KMS-11 (cell line): Measurements from ENCODE around the gene ARRDC1.

Experiments used
- H2AFZ ChIP-seq: fragments of 200-600 bp; sonication (generic); 2 replicates; pipeline ENCODE4 v1.6.1; 2016; ENCODE audit warnings: antibody characterized with exemption, mixed run types, low read depth
- H3K27ac ChIP-seq: fragments of 200-600 bp; sonication (generic); 2 replicates; pipeline ENCODE4 v1.6.1; 2016; ENCODE audit warnings: mild to moderate bottlenecking, mixed run types
- H3K27me3 ChIP-seq: fragments of 200-600 bp; sonication (generic); 2 replicates; pipeline ENCODE4 v1.6.1; 2017; ENCODE audit warnings: mild to moderate bottlenecking, low read depth, mixed run types, moderate library complexity; ENCODE audit not compliant: insufficient read depth
- H3K36me3 ChIP-seq: fragments of 200-600 bp; sonication (generic); 2 replicates; pipeline ENCODE4 v1.6.1; 2017; ENCODE audit warnings: mild to moderate bottlenecking, mixed run types; ENCODE audit not compliant: insufficient read depth
- H3K4me1 ChIP-seq: fragments of 200-600 bp; sonication (generic); 2 replicates; pipeline ENCODE4 v1.6.1; 2016; ENCODE audit warnings: mild to moderate bottlenecking, low read depth, mixed run types; ENCODE audit not compliant: poor library complexity, severe bottlenecking
- H3K4me2 ChIP-seq: fragments of 200-600 bp; sonication (generic); 2 replicates; pipeline ENCODE4 v1.7.0; 2016; ENCODE audit warnings: mild to moderate bottlenecking, mixed run types
- H3K4me3 ChIP-seq: fragments of 200-600 bp; sonication (generic); IDR thresholded peaks from 2 replicates; pipeline ENCODE4 v1.6.1; 2017; ENCODE audit warnings: low read depth, low read length, mixed read lengths; ENCODE audit not compliant: insufficient read depth
- H3K79me2 ChIP-seq: fragments of 200-600 bp; sonication (generic); 2 replicates; pipeline ENCODE4 v1.6.1; 2016; ENCODE audit warnings: low read depth, mixed run types; ENCODE audit not compliant: insufficient read depth
- H3K9ac ChIP-seq: fragments of 200-600 bp; sonication (generic); 2 replicates; pipeline ENCODE4 v1.6.1; 2016; ENCODE audit warnings: mild to moderate bottlenecking, mixed run types
- H4K20me1 ChIP-seq: fragments of 200-600 bp; sonication (generic); 2 replicates; pipeline ENCODE4 v1.6.1; 2016; ENCODE audit warnings: mild to moderate bottlenecking, mixed run types; ENCODE audit not compliant: insufficient read depth
- CTCF ChIP-seq: fragments of 200-600 bp; sonication (generic); conservative IDR thresholded peaks from 2 replicates; pipeline ENCODE4 v1.6.1; 2017; ENCODE audit warnings: low read depth, mild to moderate bottlenecking, antibody characterized with exemption, low read length, moderate library complexity, mixed read lengths

ARRDC1 gene

GRCh38 chr9:137650779-137651178 is 45.3 kb downstream of the ARRDC1 start:
- Histone ChIP-seq H3K9ac (no peak overlapping the region), H2AFZ (no peak overlapping the region), H3K4me2 (no peak overlapping the region), H3K27me3 (no peaks in the 10 kb centered on the region), H3K79me2 (peaks cover 33% of the 10 kb centered on the region; the same call in 1 of the 2 replicates), H3K4me3 (no peak overlapping the region), H3K36me3 (no peaks in the 10 kb centered on the region), H3K4me1 (no peaks in the 10 kb centered on the region), H4K20me1 (no peaks in the 10 kb centered on the region), H3K27ac (no peak overlapping the region)
- TF ChIP-seq CTCF: no peak

GRCh38 chr9:137656416-137656815 is 50.9 kb downstream of the ARRDC1 start:
- no peak for TF ChIP-seq CTCF
- Histone ChIP-seq H3K4me2 (no peak overlapping the region), H3K9ac (no peak overlapping the region), H3K36me3 (no peaks in the 10 kb centered on the region), H4K20me1 (no peaks in the 10 kb centered on the region), H2AFZ (no peak overlapping the region), H3K4me3 (no peak overlapping the region), H3K27ac (no peak overlapping the region), H3K4me1 (no peaks in the 10 kb centered on the region), H3K79me2 (peaks cover 9% of the 10 kb centered on the region; the same call in 1 of the 2 replicates), H3K27me3 (no peaks in the 10 kb centered on the region)

DNA sequence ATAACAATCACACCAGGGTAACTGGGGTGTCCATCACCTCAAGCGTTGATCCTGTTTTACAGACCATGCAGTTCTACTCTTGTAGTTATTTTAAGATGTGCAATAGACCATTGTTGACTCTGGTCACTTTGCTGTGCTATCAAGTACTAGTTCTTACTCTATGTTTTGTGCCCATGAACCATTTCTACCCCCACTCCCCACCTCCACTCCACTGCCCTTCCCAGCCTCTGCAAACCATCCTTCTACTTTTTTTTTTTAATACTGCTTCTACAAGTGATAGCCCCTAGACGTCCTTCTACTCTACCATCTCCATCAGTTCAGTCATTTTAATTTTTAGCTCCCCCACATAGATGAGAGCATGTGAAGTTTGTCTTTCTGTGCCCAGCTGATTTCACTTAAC is 52.1 kb downstream of the ARRDC1 start:
- Histone ChIP-seq H3K79me2 (peaks cover 4% of the 10 kb centered on the region; the same call in 1 of the 2 replicates), H3K4me2 (no peak overlapping the region), H3K27me3 (no peaks in the 10 kb centered on the region), H3K9ac (no peak overlapping the region), H2AFZ (no peak overlapping the region), H3K36me3 (no peaks in the 10 kb centered on the region), H4K20me1 (no peaks in the 10 kb centered on the region), H3K4me1 (no peaks in the 10 kb centered on the region), H3K27ac (no peak overlapping the region), H3K4me3 (no peak overlapping the region)
- no peak for TF ChIP-seq CTCF

DNA sequence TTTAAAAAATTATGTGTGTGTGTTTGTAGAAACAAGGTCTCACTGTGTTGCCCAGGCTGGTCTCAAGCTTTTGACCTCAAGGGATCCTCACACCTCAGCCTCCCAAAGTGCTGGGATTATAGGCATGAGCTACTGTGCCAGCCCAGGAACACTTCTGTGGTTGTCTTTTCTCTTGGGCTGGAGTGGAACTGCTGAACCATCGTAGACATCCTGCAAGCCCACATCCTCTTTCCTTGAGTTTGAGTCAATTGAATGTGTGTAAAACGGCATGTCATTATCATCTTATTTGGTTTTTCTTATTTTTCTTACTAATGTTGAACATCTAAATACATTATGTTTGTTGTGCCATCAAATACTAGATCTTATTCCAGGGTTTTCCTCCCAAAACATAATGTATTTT is 53.3 kb downstream of the ARRDC1 start:
- Histone ChIP-seq H3K4me3 (no peak overlapping the region), H3K27me3 (no peaks in the 10 kb centered on the region), H3K27ac (no peak overlapping the region), H3K36me3 (no peaks in the 10 kb centered on the region), H4K20me1 (no peaks in the 10 kb centered on the region), H2AFZ (no peak overlapping the region), H3K4me1 (no peaks in the 10 kb centered on the region), H3K4me2 (no peak overlapping the region), H3K9ac (no peak overlapping the region), H3K79me2 (peaks cover 4% of the 10 kb centered on the region; the same call in 1 of the 2 replicates)
- no peak for TF ChIP-seq CTCF

DNA sequence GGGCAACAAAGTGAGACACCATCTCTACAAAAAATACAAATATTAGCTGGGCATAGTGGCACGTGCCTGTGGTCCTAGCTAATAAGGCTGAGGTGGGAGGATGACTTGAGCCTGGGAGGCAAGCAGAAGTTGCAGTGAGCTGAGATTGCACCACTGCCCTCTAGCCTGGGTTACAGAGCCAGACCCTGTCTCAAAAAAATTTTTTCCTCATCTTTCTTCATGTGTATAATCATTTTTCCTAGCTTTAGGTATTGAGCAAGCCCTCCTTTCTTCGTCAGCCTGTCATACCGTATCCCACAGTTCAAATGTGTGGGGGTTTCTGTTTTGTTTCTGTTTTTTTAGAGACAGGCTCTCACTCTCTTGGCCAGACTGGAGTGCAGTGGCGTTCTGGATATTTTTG is 54.7 kb downstream of the ARRDC1 start:
- H3K27ac ChIP-seq: no peak overlapping the region

More for the DNA sequence above, 54.7 kb downstream of the ARRDC1 start:
- H3K79me2 ChIP-seq: peaks cover 9% of the 10 kb centered on the region; the same call in 1 of the 2 replicates
- TF ChIP-seq CTCF: no peak
- no peaks in the 10 kb centered on the region for H4K20me1 ChIP-seq
- H2AFZ ChIP-seq: no peak overlapping the region
- no peaks in the 10 kb centered on the region for H3K36me3 ChIP-seq
- no peaks in the 10 kb centered on the region for H3K4me1 ChIP-seq
- H3K9ac ChIP-seq: no peak overlapping the region
- no peaks in the 10 kb centered on the region for H3K27me3 ChIP-seq
- no peak overlapping the region for H3K4me3 ChIP-seq
- H3K4me2 ChIP-seq: no peak overlapping the region
